Measurements from ENCODE around the gene GALNTL6. TPM values are rescaled to one million over a fixed set of nuclear protein-coding genes. Genes with fewer than 3 reads are reported as not detected.

Gene GALNTL6
- total RNA-seq, 1 donor from 2014 or later = 2.1 TPM

GRCh38 chr4:172584816-172585215 is 771.6 kb downstream of the GALNTL6 start:
- Histone ChIP-seq H3K27me3 (ENCODE audit: control insufficient read depth in 3 of 3, insufficient read depth in 3 of 3, low read length in 3 of 3) (no peaks in the 10 kb centered on the region), H3K9me3 (ENCODE audit: control insufficient read depth in 3 of 3, low read length in 3 of 3) (no peaks in the 10 kb centered on the region), H3K36me3 (ENCODE audit: control insufficient read depth in 3 of 3, insufficient read depth in 3 of 3, low read length in 3 of 3) (no peaks in the 10 kb centered on the region), H3K27ac (ENCODE audit: low read depth, low read length) (no peak overlapping the region), H3K9ac (ENCODE audit: low read depth in 1 of 3, low read length in 3 of 3) (no peak overlapping the region), H3K4me3 (ENCODE audit: low read length in 3 of 3) (no peak overlapping the region), H3K4me1 (ENCODE audit: control insufficient read depth in 3 of 3, insufficient read depth in 3 of 3, low read length in 3 of 3) (no peaks in the 10 kb centered on the region)

- H3K9ac ChIP-seq (ENCODE audit: low read depth in 1 of 3, low read length in 3 of 3) = no peak overlapping the region
- H3K9me3 ChIP-seq (ENCODE audit: control insufficient read depth in 3 of 3, low read length in 3 of 3) = no peaks in the 10 kb centered on the region
- no peaks in the 10 kb centered on the region for H3K4me1 ChIP-seq (ENCODE audit: control insufficient read depth in 3 of 3, insufficient read depth in 3 of 3, low read length in 3 of 3)
- H3K36me3 ChIP-seq (ENCODE audit: control insufficient read depth in 3 of 3, insufficient read depth in 3 of 3, low read length in 3 of 3) = no peaks in the 10 kb centered on the region
- no peak overlapping the region for H3K27ac ChIP-seq (ENCODE audit: low read depth, low read length)
- H3K27me3 ChIP-seq (ENCODE audit: control insufficient read depth in 3 of 3, insufficient read depth in 3 of 3, low read length in 3 of 3) = no peaks in the 10 kb centered on the region
- no peak overlapping the region for H3K4me3 ChIP-seq (ENCODE audit: low read length in 3 of 3)
Observed at GRCh38 chr4:172596206-172596605, 783.0 kb downstream of the GALNTL6 start.

GRCh38 chr4:172599554-172599953 is 786.4 kb downstream of the GALNTL6 start:
- Histone ChIP-seq H3K27me3 (ENCODE audit: control insufficient read depth in 3 of 3, insufficient read depth in 3 of 3, low read length in 3 of 3) (no peaks in the 10 kb centered on the region), H3K9me3 (ENCODE audit: control insufficient read depth in 3 of 3, low read length in 3 of 3) (no peaks in the 10 kb centered on the region), H3K4me1 (ENCODE audit: control insufficient read depth in 3 of 3, insufficient read depth in 3 of 3, low read length in 3 of 3) (no peaks in the 10 kb centered on the region), H3K4me3 (ENCODE audit: low read length in 3 of 3) (no peak overlapping the region), H3K27ac (ENCODE audit: low read depth, low read length) (no peak overlapping the region), H3K36me3 (ENCODE audit: control insufficient read depth in 3 of 3, insufficient read depth in 3 of 3, low read length in 3 of 3) (no peaks in the 10 kb centered on the region), H3K9ac (ENCODE audit: low read depth in 1 of 3, low read length in 3 of 3) (no peak overlapping the region)

- no peak overlapping the region for H3K4me3 ChIP-seq (ENCODE audit: low read length in 3 of 3)
- H3K4me1 ChIP-seq (ENCODE audit: control insufficient read depth in 3 of 3, insufficient read depth in 3 of 3, low read length in 3 of 3) = no peaks in the 10 kb centered on the region
- no peaks in the 10 kb centered on the region for H3K9me3 ChIP-seq (ENCODE audit: control insufficient read depth in 3 of 3, low read length in 3 of 3)
- H3K36me3 ChIP-seq (ENCODE audit: control insufficient read depth in 3 of 3, insufficient read depth in 3 of 3, low read length in 3 of 3) = no peaks in the 10 kb centered on the region
- no peak overlapping the region for H3K27ac ChIP-seq (ENCODE audit: low read depth, low read length)
- H3K27me3 ChIP-seq (ENCODE audit: control insufficient read depth in 3 of 3, insufficient read depth in 3 of 3, low read length in 3 of 3) = no peaks in the 10 kb centered on the region
- no peak overlapping the region for H3K9ac ChIP-seq (ENCODE audit: low read depth in 1 of 3, low read length in 3 of 3)
Observed at GRCh38 chr4:172601195-172601594, 788.0 kb downstream of the GALNTL6 start.

- Histone ChIP-seq H3K9ac (ENCODE audit: low read depth in 1 of 3, low read length in 3 of 3) (no peak overlapping the region), H3K4me3 (ENCODE audit: low read length in 3 of 3) (no peak overlapping the region), H3K9me3 (ENCODE audit: control insufficient read depth in 3 of 3, low read length in 3 of 3) (no peaks in the 10 kb centered on the region), H3K27me3 (ENCODE audit: control insufficient read depth in 3 of 3, insufficient read depth in 3 of 3, low read length in 3 of 3) (no peaks in the 10 kb centered on the region), H3K4me1 (ENCODE audit: control insufficient read depth in 3 of 3, insufficient read depth in 3 of 3, low read length in 3 of 3) (no peaks in the 10 kb centered on the region), H3K36me3 (ENCODE audit: control insufficient read depth in 3 of 3, insufficient read depth in 3 of 3, low read length in 3 of 3) (no peaks in the 10 kb centered on the region), H3K27ac (ENCODE audit: low read depth, low read length) (no peak overlapping the region)
Observed at GRCh38 chr4:172619218-172619617, 806.0 kb downstream of the GALNTL6 start.

GRCh38 chr4:172619798-172620197 is 806.6 kb downstream of the GALNTL6 start:
- Histone ChIP-seq H3K9ac (ENCODE audit: low read depth in 1 of 3, low read length in 3 of 3) (no peak overlapping the region), H3K27ac (ENCODE audit: low read depth, low read length) (no peak overlapping the region), H3K27me3 (ENCODE audit: control insufficient read depth in 3 of 3, insufficient read depth in 3 of 3, low read length in 3 of 3) (no peaks in the 10 kb centered on the region), H3K4me3 (ENCODE audit: low read length in 3 of 3) (no peak overlapping the region), H3K36me3 (ENCODE audit: control insufficient read depth in 3 of 3, insufficient read depth in 3 of 3, low read length in 3 of 3) (no peaks in the 10 kb centered on the region), H3K4me1 (ENCODE audit: control insufficient read depth in 3 of 3, insufficient read depth in 3 of 3, low read length in 3 of 3) (no peaks in the 10 kb centered on the region), H3K9me3 (ENCODE audit: control insufficient read depth in 3 of 3, low read length in 3 of 3) (no peaks in the 10 kb centered on the region)

- H3K36me3 ChIP-seq (ENCODE audit: control insufficient read depth in 3 of 3, insufficient read depth in 3 of 3, low read length in 3 of 3) = no peaks in the 10 kb centered on the region
- no peaks in the 10 kb centered on the region for H3K9me3 ChIP-seq (ENCODE audit: control insufficient read depth in 3 of 3, low read length in 3 of 3)
- no peak overlapping the region for H3K9ac ChIP-seq (ENCODE audit: low read depth in 1 of 3, low read length in 3 of 3)
- H3K4me3 ChIP-seq (ENCODE audit: low read length in 3 of 3) = no peak overlapping the region
- no peak overlapping the region for H3K27ac ChIP-seq (ENCODE audit: low read depth, low read length)
- no peaks in the 10 kb centered on the region for H3K4me1 ChIP-seq (ENCODE audit: control insufficient read depth in 3 of 3, insufficient read depth in 3 of 3, low read length in 3 of 3)
- H3K27me3 ChIP-seq (ENCODE audit: control insufficient read depth in 3 of 3, insufficient read depth in 3 of 3, low read length in 3 of 3) = no peaks in the 10 kb centered on the region
Observed at GRCh38 chr4:172628263-172628662, 815.1 kb downstream of the GALNTL6 start.

- Histone ChIP-seq H3K36me3 (ENCODE audit: control insufficient read depth in 3 of 3, insufficient read depth in 3 of 3, low read length in 3 of 3) (no peaks in the 10 kb centered on the region), H3K4me3 (ENCODE audit: low read length in 3 of 3) (no peak overlapping the region), H3K9me3 (ENCODE audit: control insufficient read depth in 3 of 3, low read length in 3 of 3) (no peaks in the 10 kb centered on the region), H3K4me1 (ENCODE audit: control insufficient read depth in 3 of 3, insufficient read depth in 3 of 3, low read length in 3 of 3) (no peaks in the 10 kb centered on the region), H3K27me3 (ENCODE audit: control insufficient read depth in 3 of 3, insufficient read depth in 3 of 3, low read length in 3 of 3) (no peaks in the 10 kb centered on the region), H3K9ac (ENCODE audit: low read depth in 1 of 3, low read length in 3 of 3) (no peak overlapping the region), H3K27ac (ENCODE audit: low read depth, low read length) (no peak overlapping the region)
Observed at GRCh38 chr4:172630280-172630679, 817.1 kb downstream of the GALNTL6 start.

- Histone ChIP-seq H3K4me1 (ENCODE audit: control insufficient read depth in 3 of 3, insufficient read depth in 3 of 3, low read length in 3 of 3) (no peaks in the 10 kb centered on the region), H3K36me3 (ENCODE audit: control insufficient read depth in 3 of 3, insufficient read depth in 3 of 3, low read length in 3 of 3) (no peaks in the 10 kb centered on the region), H3K27ac (ENCODE audit: low read depth, low read length) (no peak overlapping the region), H3K27me3 (ENCODE audit: control insufficient read depth in 3 of 3, insufficient read depth in 3 of 3, low read length in 3 of 3) (no peaks in the 10 kb centered on the region), H3K4me3 (ENCODE audit: low read length in 3 of 3) (no peak overlapping the region), H3K9me3 (ENCODE audit: control insufficient read depth in 3 of 3, low read length in 3 of 3) (no peaks in the 10 kb centered on the region), H3K9ac (ENCODE audit: low read depth in 1 of 3, low read length in 3 of 3) (no peak overlapping the region)
Observed at GRCh38 chr4:172631832-172632231, 818.6 kb downstream of the GALNTL6 start.

- H3K4me3 ChIP-seq (ENCODE audit: low read length in 3 of 3) = no peak overlapping the region
- H3K4me1 ChIP-seq (ENCODE audit: control insufficient read depth in 3 of 3, insufficient read depth in 3 of 3, low read length in 3 of 3) = no peaks in the 10 kb centered on the region
- no peak overlapping the region for H3K27ac ChIP-seq (ENCODE audit: low read depth, low read length)
- no peak overlapping the region for H3K9ac ChIP-seq (ENCODE audit: low read depth in 1 of 3, low read length in 3 of 3)
- H3K36me3 ChIP-seq (ENCODE audit: control insufficient read depth in 3 of 3, insufficient read depth in 3 of 3, low read length in 3 of 3) = no peaks in the 10 kb centered on the region
- no peaks in the 10 kb centered on the region for H3K27me3 ChIP-seq (ENCODE audit: control insufficient read depth in 3 of 3, insufficient read depth in 3 of 3, low read length in 3 of 3)
- no peaks in the 10 kb centered on the region for H3K9me3 ChIP-seq (ENCODE audit: control insufficient read depth in 3 of 3, low read length in 3 of 3)
Observed at GRCh38 chr4:172648471-172648870, 835.3 kb downstream of the GALNTL6 start.

GRCh38 chr4:172649143-172649542 is 835.9 kb downstream of the GALNTL6 start:
- H3K36me3 ChIP-seq (ENCODE audit: control insufficient read depth in 3 of 3, insufficient read depth in 3 of 3, low read length in 3 of 3) = no peaks in the 10 kb centered on the region
- no peak overlapping the region for H3K4me3 ChIP-seq (ENCODE audit: low read length in 3 of 3)
- H3K27ac ChIP-seq (ENCODE audit: low read depth, low read length) = no peak overlapping the region
- H3K4me1 ChIP-seq (ENCODE audit: control insufficient read depth in 3 of 3, insufficient read depth in 3 of 3, low read length in 3 of 3) = no peaks in the 10 kb centered on the region
- H3K9ac ChIP-seq (ENCODE audit: low read depth in 1 of 3, low read length in 3 of 3) = no peak overlapping the region
- no peaks in the 10 kb centered on the region for H3K27me3 ChIP-seq (ENCODE audit: control insufficient read depth in 3 of 3, insufficient read depth in 3 of 3, low read length in 3 of 3)
- no peaks in the 10 kb centered on the region for H3K9me3 ChIP-seq (ENCODE audit: control insufficient read depth in 3 of 3, low read length in 3 of 3)

All from skeletal muscle tissue (tissue), 4 donors.